ENCODE data around the gene LST1. TPM values are rescaled to one million over a fixed set of nuclear protein-coding genes. Genes with fewer than 3 reads are reported as not detected.

LST1 gene
- total RNA-seq, 1 donor from 2014 or later = not detected

DNA sequence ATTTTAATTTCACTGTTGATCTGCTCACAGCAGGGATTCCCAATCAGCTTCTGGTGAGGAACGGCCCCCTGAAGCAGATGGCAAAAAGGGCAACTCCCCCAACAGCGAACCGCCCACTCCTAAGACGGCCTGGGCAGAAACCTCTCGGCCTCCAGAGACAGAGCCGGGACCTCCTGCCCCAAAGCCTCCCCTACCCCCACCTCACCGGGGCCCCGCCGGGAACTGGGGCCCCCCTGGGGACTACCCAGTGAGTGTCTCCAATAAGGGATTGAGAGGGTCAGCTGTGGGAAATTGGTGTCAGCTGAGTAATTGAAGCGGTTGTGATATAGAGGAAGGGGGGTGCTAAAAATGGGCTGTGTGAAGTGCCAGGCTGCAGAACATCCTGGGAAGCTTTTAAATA lies 40.9 kb downstream of the LST1 start:
- peak overlapping the region; percentile 19 for H3K27ac Mint-ChIP-seq

DNA sequence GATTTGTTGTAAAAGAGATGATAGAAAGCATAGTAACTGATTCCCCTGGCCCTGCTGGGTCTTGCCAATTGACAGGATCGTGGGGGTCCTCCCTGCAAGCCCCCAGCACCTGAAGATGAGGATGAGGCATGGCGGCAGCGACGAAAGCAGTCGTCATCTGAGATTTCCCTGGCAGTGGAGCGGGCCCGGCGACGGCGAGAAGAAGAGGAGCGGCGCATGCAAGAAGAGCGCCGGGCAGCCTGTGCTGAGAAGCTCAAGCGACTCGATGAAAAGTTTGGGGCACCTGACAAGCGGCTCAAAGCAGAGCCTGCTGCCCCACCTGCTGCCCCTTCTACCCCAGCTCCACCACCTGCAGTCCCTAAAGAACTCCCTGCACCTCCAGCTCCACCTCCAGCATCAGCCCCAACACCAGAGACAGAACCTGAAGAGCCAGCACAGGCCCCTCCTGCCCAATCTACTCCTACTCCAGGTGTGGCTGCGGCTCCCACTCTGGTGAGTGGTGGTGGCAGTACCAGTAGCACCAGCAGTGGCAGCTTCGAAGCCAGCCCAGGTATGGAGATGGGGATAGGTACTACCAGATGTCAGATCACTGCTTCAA lies 41.7 kb downstream of the LST1 start:
- Mint-ChIP-seq H3K4me1 (ENCODE audit: low read depth) (peaks cover 1% of the 10 kb centered on the region), H3K36me3 (ENCODE audit: insufficient read depth) (peaks cover 42% of the 10 kb centered on the region), H3K27me3 (no peaks in the 10 kb centered on the region), H3K27ac (no peak overlapping the region), H3K9me3 (ENCODE audit: low read depth) (no peaks in the 10 kb centered on the region), H3K4me3 (ENCODE audit: low read depth) (no peak overlapping the region)
- no peak for DNase-seq (ENCODE audit: low spot score, unreplicated experiment)
- TF ChIP-seq, protein P1, sequence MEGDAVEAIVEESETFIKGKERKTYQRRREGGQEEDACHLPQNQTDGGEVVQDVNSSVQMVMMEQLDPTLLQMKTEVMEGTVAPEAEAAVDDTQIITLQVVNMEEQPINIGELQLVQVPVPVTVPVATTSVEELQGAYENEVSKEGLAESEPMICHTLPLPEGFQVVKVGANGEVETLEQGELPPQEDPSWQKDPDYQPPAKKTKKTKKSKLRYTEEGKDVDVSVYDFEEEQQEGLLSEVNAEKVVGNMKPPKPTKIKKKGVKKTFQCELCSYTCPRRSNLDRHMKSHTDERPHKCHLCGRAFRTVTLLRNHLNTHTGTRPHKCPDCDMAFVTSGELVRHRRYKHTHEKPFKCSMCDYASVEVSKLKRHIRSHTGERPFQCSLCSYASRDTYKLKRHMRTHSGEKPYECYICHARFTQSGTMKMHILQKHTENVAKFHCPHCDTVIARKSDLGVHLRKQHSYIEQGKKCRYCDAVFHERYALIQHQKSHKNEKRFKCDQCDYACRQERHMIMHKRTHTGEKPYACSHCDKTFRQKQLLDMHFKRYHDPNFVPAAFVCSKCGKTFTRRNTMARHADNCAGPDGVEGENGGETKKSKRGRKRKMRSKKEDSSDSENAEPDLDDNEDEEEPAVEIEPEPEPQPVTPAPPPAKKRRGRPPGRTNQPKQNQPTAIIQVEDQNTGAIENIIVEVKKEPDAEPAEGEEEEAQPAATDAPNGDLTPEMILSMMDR (IDR thresholded peaks at IDR 0.05; ENCODE audit: unreplicated experiment) = no peak

More for the DNA sequence above, 40.9 kb downstream of the LST1 start:
- H3K9me3 Mint-ChIP-seq (ENCODE audit: low read depth) = no peaks in the 10 kb centered on the region
- H3K4me1 Mint-ChIP-seq (ENCODE audit: low read depth) = peaks cover 10% of the 10 kb centered on the region
- peaks cover 48% of the 10 kb centered on the region for H3K36me3 Mint-ChIP-seq (ENCODE audit: insufficient read depth)
- no peak overlapping the region for H3K4me3 Mint-ChIP-seq (ENCODE audit: low read depth)
- TF ChIP-seq, protein P1 (IDR thresholded peaks at IDR 0.05; ENCODE audit: unreplicated experiment) = no peak
- H3K27me3 Mint-ChIP-seq = no peaks in the 10 kb centered on the region
- DNase-seq (ENCODE audit: low spot score, unreplicated experiment) = no peak

DNA sequence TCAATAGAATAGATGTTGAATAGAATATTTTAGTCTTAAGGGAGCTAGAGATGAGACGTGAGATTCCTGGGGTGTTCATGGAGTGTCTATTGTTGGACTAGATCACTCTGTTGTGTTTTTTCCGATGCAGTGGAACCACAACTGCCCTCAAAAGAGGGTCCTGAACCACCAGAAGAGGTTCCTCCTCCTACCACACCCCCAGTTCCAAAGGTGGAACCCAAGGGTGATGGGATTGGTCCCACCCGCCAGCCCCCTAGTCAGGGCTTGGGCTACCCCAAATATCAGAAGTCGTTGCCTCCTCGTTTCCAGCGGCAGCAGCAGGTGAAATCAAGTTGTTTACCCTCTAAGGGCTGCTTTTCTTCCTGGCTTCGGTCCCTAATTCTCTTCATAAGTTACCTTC lies 42.9 kb downstream of the LST1 start:
- no peaks in the 10 kb centered on the region for H3K4me1 Mint-ChIP-seq (ENCODE audit: low read depth)
- H3K27me3 Mint-ChIP-seq = no peaks in the 10 kb centered on the region
- TF ChIP-seq, protein P1 (IDR thresholded peaks at IDR 0.05; ENCODE audit: unreplicated experiment) = no peak
- DNase-seq (ENCODE audit: low spot score, unreplicated experiment) = no peak
- H3K36me3 Mint-ChIP-seq (ENCODE audit: insufficient read depth) = peaks cover 42% of the 10 kb centered on the region
- no peaks in the 10 kb centered on the region for H3K9me3 Mint-ChIP-seq (ENCODE audit: low read depth)
- no peak overlapping the region for H3K27ac Mint-ChIP-seq
- H3K4me3 Mint-ChIP-seq (ENCODE audit: low read depth) = no peak overlapping the region

DNA sequence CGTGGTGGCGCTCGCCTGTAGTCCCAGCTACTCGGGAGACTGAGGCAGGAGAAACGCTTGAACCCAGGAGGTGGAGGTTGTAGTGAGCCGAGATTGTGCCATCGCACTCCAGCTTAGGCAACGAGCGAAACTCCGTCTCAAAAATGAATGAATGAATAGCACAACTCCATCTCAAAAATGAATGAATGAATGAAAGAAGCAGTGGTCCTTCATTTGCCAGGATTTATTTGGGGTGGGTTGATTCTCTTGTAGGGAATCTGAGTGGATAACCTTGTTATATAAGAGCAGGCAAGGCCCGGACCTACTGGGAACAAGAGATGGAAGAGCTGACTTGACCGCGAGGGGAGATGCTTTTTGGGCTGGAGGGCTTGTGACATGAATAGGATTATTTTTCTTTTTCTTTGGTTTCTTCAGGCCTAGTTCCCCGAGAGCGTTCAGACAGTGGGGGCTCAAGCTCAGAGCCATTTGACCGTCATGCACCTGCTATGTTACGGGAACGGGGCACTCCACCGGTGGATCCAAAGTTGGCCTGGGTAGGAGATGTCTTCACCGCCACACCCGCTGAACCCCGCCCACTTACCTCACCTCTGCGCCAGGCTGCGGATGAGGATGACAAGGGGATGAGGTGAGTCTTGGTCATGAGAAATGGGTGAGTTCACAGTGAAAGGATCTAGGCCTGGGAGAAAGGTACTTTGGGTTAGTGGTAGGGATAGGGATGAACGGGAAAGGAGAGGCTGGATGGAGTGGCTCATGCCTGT lies 44.3 kb downstream of the LST1 start:
- Mint-ChIP-seq H3K27ac (peak overlapping the region; percentile 33), H3K4me3 (ENCODE audit: low read depth) (no peak overlapping the region), H3K36me3 (ENCODE audit: insufficient read depth) (peaks cover 42% of the 10 kb centered on the region), H3K4me1 (ENCODE audit: low read depth) (no peaks in the 10 kb centered on the region), H3K9me3 (ENCODE audit: low read depth) (no peaks in the 10 kb centered on the region), H3K27me3 (no peaks in the 10 kb centered on the region)
- DNase-seq (ENCODE audit: low spot score, unreplicated experiment) = no peak
- TF ChIP-seq, protein P1 (IDR thresholded peaks at IDR 0.05; ENCODE audit: unreplicated experiment) = no peak

DNA sequence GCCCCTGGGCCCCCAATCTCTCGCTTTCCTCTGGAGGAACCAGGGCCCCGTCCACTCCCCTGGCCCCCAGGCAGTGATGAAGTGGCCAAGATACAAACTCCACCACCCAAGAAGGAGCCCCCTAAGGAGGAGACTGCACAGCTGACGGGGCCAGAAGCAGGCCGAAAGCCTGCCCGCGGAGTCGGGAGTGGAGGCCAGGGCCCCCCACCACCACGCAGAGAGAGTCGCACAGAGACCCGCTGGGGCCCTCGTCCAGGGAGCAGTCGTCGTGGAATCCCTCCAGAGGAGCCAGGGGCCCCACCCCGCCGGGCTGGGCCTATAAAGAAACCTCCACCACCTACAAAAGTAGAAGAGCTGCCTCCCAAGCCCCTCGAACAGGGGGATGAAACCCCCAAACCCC lies 45.1 kb downstream of the LST1 start:
- Mint-ChIP-seq H3K36me3 (ENCODE audit: insufficient read depth) (peaks cover 39% of the 10 kb centered on the region), H3K4me1 (ENCODE audit: low read depth) (no peaks in the 10 kb centered on the region), H3K27ac (peak overlapping the region; percentile 81), H3K27me3 (no peaks in the 10 kb centered on the region), H3K4me3 (ENCODE audit: low read depth) (no peak overlapping the region), H3K9me3 (ENCODE audit: low read depth) (no peaks in the 10 kb centered on the region)
- TF ChIP-seq, protein P1 (IDR thresholded peaks at IDR 0.05; ENCODE audit: unreplicated experiment) = no peak
- no peak for DNase-seq (ENCODE audit: low spot score, unreplicated experiment)
